Lower leg skin (tissue), 3 donors: ENCODE results near the gene VAV3.

Experiments used
- CTCF ChIP-seq, 3 donors: fragments of 450-650 bp; IDR thresholded peaks; one replicate each; pipeline ENCODE4 v1.5.1; 2016; ENCODE audit warnings: antibody characterized with exemption in 3 of 3, mild to moderate bottlenecking in 3 of 3, moderate library complexity in 2 of 3
- POLR2A ChIP-seq, 2 donors: fragments of 450-650 bp; IDR thresholded peaks; one replicate each; pipeline ENCODE4 v1.6.1; 2016 to 2017; ENCODE audit warnings: antibody characterized with exemption in 2 of 2, mild to moderate bottlenecking in 1 of 2, moderate library complexity in 1 of 2

GRCh38 chr1:107523736-107524135 lies 441.2 kb downstream of the VAV3 start:
- no peak for TF ChIP-seq CTCF (IDR thresholded peaks at IDR 0.05)
- no peak for TF ChIP-seq POLR2A (IDR thresholded peaks at IDR 0.05)
